ENCODE results near the gene SLC4A3.

Gene SLC4A3

DNA sequence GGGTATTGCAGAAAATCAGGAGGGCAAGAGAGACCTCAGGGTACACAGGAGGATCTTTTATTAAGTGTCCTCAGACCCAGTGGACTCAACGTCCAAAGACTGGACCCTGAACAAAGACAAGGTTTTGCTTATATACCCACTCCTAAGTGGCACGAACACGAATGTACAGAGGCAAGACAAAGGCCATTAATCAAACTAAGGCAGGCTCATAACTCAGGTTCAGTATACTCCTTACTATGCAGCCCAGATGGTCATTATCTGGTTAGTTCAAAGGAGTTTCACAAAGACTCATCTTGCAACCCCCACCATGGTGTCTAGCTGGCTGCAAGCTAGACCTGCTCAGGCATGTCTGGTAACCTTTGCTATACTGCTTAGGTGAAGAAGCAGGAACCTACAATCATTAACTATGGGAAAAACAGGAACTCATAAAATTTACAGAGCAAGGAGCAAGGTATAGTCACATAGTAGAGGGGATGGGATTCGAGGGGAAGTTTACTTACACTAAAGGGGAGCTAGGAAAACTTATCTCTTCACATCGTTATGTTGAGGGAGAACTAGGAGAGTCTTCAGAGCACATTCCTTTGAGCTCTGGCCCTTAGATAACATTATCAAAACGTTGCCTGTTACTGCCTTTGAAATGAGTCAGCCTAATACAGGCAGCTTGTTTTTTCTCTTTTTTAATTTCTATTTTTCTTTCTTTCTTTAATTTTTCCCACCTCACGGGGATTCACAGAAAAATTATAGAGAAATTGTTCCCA lies 33.9 kb downstream of the SLC4A3 start:
- no peak for DNase-seq (ENCODE audit: low read depth)
- no peak overlapping the region for H3K4me3 ChIP-seq (ENCODE audit: low read depth, low read length)
- TF ChIP-seq, protein P1, sequence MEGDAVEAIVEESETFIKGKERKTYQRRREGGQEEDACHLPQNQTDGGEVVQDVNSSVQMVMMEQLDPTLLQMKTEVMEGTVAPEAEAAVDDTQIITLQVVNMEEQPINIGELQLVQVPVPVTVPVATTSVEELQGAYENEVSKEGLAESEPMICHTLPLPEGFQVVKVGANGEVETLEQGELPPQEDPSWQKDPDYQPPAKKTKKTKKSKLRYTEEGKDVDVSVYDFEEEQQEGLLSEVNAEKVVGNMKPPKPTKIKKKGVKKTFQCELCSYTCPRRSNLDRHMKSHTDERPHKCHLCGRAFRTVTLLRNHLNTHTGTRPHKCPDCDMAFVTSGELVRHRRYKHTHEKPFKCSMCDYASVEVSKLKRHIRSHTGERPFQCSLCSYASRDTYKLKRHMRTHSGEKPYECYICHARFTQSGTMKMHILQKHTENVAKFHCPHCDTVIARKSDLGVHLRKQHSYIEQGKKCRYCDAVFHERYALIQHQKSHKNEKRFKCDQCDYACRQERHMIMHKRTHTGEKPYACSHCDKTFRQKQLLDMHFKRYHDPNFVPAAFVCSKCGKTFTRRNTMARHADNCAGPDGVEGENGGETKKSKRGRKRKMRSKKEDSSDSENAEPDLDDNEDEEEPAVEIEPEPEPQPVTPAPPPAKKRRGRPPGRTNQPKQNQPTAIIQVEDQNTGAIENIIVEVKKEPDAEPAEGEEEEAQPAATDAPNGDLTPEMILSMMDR (IDR thresholded peaks at IDR 0.05; ENCODE audit: control insufficient read depth, extremely low read depth, insufficient read depth): no peak

- TF ChIP-seq, protein P1 (IDR thresholded peaks at IDR 0.05; ENCODE audit: control insufficient read depth, extremely low read depth, insufficient read depth): no peak
- H3K4me3 ChIP-seq (ENCODE audit: low read depth, low read length): no peak overlapping the region
- no peak for DNase-seq (ENCODE audit: low read depth)
These were observed 34.5 kb downstream of the SLC4A3 start for GRCh38 chr2:219661955-219662395.

DNA sequence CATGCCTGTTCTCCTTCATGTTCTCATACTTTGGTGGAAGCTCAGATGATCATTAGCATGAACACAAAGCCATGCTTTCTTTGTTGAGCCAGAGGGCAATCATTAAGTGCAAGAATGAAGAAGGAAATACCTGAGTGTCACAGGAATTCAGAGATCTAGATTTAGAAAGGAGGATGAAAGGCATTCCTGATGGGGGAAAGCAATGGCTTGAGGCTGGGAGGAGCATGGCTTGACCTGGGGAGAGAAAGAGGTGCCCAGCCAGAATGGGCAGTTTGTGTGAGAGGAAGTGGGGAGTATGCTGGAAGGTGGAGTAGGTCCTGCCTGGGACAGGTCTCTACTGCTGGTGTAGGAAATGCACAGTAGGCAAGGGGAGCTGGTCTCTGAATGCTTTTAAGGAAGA lies 35.1 kb downstream of the SLC4A3 start:
- H3K4me3 ChIP-seq (ENCODE audit: low read depth, low read length): no peak overlapping the region
- TF ChIP-seq, protein P1 (IDR thresholded peaks at IDR 0.05; ENCODE audit: control insufficient read depth, extremely low read depth, insufficient read depth): no peak
- no peak for DNase-seq (ENCODE audit: low read depth)

DNA sequence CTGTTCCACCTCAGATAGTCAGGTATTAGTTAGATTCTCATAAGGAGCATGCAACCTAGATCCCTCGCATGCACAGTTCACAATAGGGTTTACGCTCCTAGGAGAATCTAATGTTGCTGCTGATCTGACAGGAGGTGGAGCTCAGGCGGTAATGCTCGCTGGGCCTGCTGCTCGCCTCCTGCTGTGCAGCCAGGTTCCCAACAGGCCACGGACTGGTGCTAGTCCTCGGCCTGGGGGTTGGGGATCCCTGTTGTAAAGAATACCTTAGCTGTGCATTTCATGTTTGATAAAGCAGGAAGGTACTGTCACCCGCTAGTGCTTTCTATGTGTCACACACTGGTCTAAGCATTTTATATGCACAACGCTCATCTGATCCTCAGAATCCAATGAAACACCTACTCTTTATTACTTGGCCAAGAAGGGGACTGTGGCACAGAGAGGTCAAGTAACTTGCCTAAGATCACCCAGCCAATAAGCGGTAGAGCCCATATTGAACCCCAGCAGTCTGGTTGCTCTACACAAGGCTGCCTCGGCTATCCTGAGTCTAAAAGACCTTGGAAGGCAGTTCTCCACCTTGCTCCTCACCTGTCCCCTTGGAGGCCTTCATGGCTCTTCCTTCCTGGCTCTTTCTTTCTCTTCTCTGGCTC lies 35.8 kb downstream of the SLC4A3 start:
- TF ChIP-seq, protein P1 (IDR thresholded peaks at IDR 0.05; ENCODE audit: control insufficient read depth, extremely low read depth, insufficient read depth): no peak
- no peak overlapping the region for H3K4me3 ChIP-seq (ENCODE audit: low read depth, low read length)
- no peak for DNase-seq (ENCODE audit: low read depth)

DNA sequence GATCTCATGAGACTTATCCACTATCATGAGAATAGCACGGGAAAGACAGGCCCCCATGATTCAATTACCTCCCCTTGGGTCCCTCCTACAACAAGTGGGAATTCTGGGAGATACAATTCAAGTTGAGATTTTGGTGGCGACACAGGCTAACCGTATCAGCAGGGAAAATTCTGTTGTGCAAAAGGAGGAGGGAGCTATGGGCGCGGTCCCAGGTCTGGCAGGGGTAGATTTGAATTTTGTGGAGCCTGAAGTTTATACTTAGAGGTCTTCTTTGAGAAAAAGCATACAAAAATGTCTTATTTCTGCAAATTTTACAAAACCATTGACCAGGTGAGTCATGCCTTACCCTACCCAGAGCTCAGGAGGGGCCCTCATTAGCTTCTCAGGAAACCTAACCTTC lies 36.6 kb downstream of the SLC4A3 start:
- TF ChIP-seq, protein P1 (IDR thresholded peaks at IDR 0.05; ENCODE audit: control insufficient read depth, extremely low read depth, insufficient read depth): no peak

DNA sequence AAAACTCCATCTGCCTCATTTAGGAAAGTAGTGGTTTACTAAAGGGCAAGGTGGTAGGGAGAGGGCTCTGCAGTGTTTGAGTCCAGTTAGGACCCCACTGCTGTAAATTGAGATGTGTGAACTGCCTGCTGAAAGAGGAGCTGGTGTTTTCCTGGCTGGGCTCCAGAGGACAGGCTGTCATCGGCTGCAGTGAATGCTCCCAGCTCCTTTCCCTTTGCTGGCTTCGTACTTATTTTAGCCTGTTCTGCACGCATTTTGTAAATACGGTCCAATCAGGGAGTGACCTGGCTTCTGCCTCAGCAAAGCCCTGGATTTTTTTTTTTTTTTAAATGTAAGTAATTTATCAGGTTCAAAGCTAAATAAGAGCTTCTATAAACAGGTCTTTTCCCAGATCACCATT lies 37.5 kb downstream of the SLC4A3 start:
- no peak overlapping the region for H3K4me3 ChIP-seq (ENCODE audit: low read depth, low read length)
- TF ChIP-seq, protein P1 (IDR thresholded peaks at IDR 0.05; ENCODE audit: control insufficient read depth, extremely low read depth, insufficient read depth): no peak
- DNase-seq (ENCODE audit: low read depth): no peak

More for the DNA sequence above, 36.6 kb downstream of the SLC4A3 start:
- no peak overlapping the region for H3K4me3 ChIP-seq (ENCODE audit: low read depth, low read length)
- no peak for DNase-seq (ENCODE audit: low read depth)
